OCI-LY3 (cell line): ENCODE measurements around the gene ELP4.

ENCODE experiments used
- CTCF ChIP-seq: fragments of 200-600, 300-600 bp; sonication (generic); IDR thresholded peaks from 2 replicates; pipeline ENCODE4 v1.5.1; 2014; ENCODE audit warnings: antibody characterized with exemption, low read length, low read depth
- EZH2phosphoT487 ChIP-seq: fragments of 200-600 bp; shearing (Covaris generic); IDR thresholded peaks from 2 replicates; pipeline ENCODE4 v1.6.1; 2018; ENCODE audit warnings: antibody characterized with exemption, mixed run types, low read depth

GRCh38 chr11:31830406-31830805 lies 320.8 kb downstream of the ELP4 start:
- TF ChIP-seq CTCF (no peak), EZH2phosphoT487 (no peak)
